Mucosa of descending colon (tissue), 3 donors: ENCODE measurements around the gene PTPRE. TPM values are rescaled to one million over a fixed set of nuclear protein-coding genes. Genes with fewer than 3 reads are reported as not detected.

Experiments used
- ATAC-seq: fragments of 200-7000 bp; cut with Tn5 transposase; one replicate; pipeline ENCODE4 v1.9.1; 2020; ENCODE audit warnings: mild to moderate bottlenecking, moderate library complexity
- DNase-seq, 3 donors: peaks; one replicate each; pipeline ENCODE4 v3.0.0-alpha.2; 2020
- H3K36me3 ChIP-seq: fragments of 200-600 bp; one replicate; pipeline ENCODE4 v1.8.0; 2021; ENCODE audit warnings: low read depth, mild to moderate bottlenecking
- H3K4me1 ChIP-seq: fragments of 200-600 bp; one replicate; pipeline ENCODE4 v1.8.0; 2021; ENCODE audit warnings: low read depth, mild to moderate bottlenecking
- H3K4me3 ChIP-seq: fragments of 200-600 bp; one replicate; pipeline ENCODE4 v1.8.0; 2021; ENCODE audit warnings: mild to moderate bottlenecking
- H3K9me3 ChIP-seq: fragments of 200-600 bp; one replicate; pipeline ENCODE4 v1.8.0; 2021; ENCODE audit warnings: mild to moderate bottlenecking
- CTCF ChIP-seq: fragments of 200-600 bp; IDR thresholded peaks from one replicate; pipeline ENCODE4 v1.8.0; 2022; ENCODE audit warnings: antibody characterized with exemption, mild to moderate bottlenecking
- intact Hi-C, 2 donors: fragments of 100-400 bp; cut with DNase I in 1 of 2; cut with micrococcal nuclease in 1 of 2; formaldehyde crosslinking; loops; one replicate each; pipeline versions ENCODE4 v1.11.0 to v1.11.1; 2022; cut with DNase I, micrococcal nuclease
- total RNA-seq, 3 donors: library from RNA; stranded (reverse); fragmentation: NEBNext Ultra II Directional in 2 of 3; extraction: Animal tissue kit (Norgen Biotek cat#: 25700) in 2 of 3; gene quantifications; one replicate each; pipeline versions ENCODE4 v1.2.1 to v1.2.4, GENCODE V29; 2021 to 2023
- donor health status: DM: no; HTN: no; CAD: no; lungs with moderate emphysema.
- donor health status: DM: no; HTN: no; CAD: no.
- donor health status: DM: no; HTN: yes; CAD: no.

PTPRE gene
- total RNA-seq, 3 donors from 2014 or later, result 28.8 to 33.6 (median 32.5) TPM

DNA sequence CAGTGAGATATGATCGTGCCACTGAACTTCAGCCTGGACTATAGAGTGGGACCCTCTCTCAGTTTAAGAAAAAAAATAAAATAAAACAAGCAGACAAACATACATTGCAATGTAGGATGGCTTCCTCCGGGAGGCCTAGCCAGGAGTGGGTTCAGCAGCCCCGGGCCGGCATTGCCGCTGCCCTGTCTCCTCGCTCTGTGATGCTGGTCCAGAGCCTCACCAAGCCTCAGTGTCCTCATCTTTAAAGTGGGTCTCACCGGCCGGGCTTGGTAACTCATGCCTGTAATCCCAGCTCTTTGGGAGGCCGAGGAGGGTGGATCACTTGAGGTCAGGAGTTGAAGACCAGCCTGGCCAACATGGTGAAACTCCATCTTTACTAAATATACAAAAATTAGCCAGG lies 71.6 kb downstream of the PTPRE start:
- TF ChIP-seq CTCF, result no peak
- Histone ChIP-seq H3K4me1 (no peaks in the 10 kb centered on the region), H3K36me3 (no peaks in the 10 kb centered on the region), H3K9me3 (peaks cover 10% of the 10 kb centered on the region), H3K4me3 (no peak overlapping the region)
- no peak for DNase-seq
- ATAC-seq, result no peak
- intact Hi-C loops, result loop anchor here in 1 of 2 donors (5.0 kb wide), 1 partner anchor 56 kb away; no protein-coding TSS in a partner anchor

GRCh38 chr10:127979045-127979444 lies 72.1 kb downstream of the PTPRE start:
- intact Hi-C loops, result loop anchor here in 1 of 2 donors (5.0 kb wide), 1 partner anchor 57 kb away; no protein-coding TSS in a partner anchor
- no peak for TF ChIP-seq CTCF
- no peaks in the 10 kb centered on the region for H3K4me1 ChIP-seq
- no peaks in the 10 kb centered on the region for H3K36me3 ChIP-seq
- peaks cover 10% of the 10 kb centered on the region for H3K9me3 ChIP-seq
- H3K4me3 ChIP-seq, result no peak overlapping the region
- ATAC-seq, result peak; percentile 8
- no peak for DNase-seq

GRCh38 chr10:127979566-127979965 lies 72.7 kb downstream of the PTPRE start:
- ATAC-seq (no peak), DNase-seq (no peak)
- H3K4me3 ChIP-seq, result no peak overlapping the region
- TF ChIP-seq CTCF, result no peak
- H3K36me3 ChIP-seq, result no peaks in the 10 kb centered on the region
- intact Hi-C loops, result loop anchor here in 1 of 2 donors (5.0 kb wide), 1 partner anchor 57 kb away; no protein-coding TSS in a partner anchor
- H3K9me3 ChIP-seq, result peaks cover 10% of the 10 kb centered on the region
- H3K4me1 ChIP-seq, result no peaks in the 10 kb centered on the region

- no peak for DNase-seq
- intact Hi-C loops, result no loop called here
- TF ChIP-seq CTCF, result no peak
- no peak overlapping the region for H3K4me3 ChIP-seq
- ATAC-seq, result no peak
- no peaks in the 10 kb centered on the region for H3K4me1 ChIP-seq
- no peaks in the 10 kb centered on the region for H3K36me3 ChIP-seq
- H3K9me3 ChIP-seq, result peaks cover 10% of the 10 kb centered on the region
These were observed 74.0 kb downstream of the PTPRE start for GRCh38 chr10:127980898-127981297.

DNA sequence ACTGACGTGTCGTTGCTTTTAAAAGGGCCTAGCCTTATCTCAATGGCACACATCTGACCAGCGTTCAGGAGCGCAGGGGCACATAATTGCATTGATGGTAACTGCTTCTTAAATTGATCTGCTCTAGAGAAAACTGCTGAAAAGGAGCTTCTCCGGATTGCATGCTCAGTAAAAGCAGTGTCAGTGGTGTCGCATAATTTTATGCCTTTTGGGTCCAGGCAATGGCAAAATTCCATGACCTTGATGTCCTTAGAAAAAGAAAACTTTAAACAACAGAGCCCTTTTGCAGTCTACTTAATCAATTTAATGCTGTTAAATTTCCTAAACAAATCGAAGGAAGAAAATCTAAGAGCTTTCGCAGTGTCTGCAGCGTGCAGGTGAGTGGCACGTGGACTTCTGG lies 75.7 kb downstream of the PTPRE start:
- no peaks in the 10 kb centered on the region for H3K36me3 ChIP-seq
- intact Hi-C loops, result no loop called here
- H3K4me1 ChIP-seq, result no peaks in the 10 kb centered on the region
- TF ChIP-seq CTCF, result no peak
- H3K4me3 ChIP-seq, result no peak overlapping the region
- DNase-seq (no peak), ATAC-seq (no peak)
- peaks cover 10% of the 10 kb centered on the region for H3K9me3 ChIP-seq
